Mesenteric fat pad (tissue), 1 donor: ENCODE measurements around the gene PGK1. TPM values are rescaled to one million over a fixed set of nuclear protein-coding genes. Genes with fewer than 3 reads are reported as not detected.
A peak's percentile ranks its signal among the peaks of the same experiment; 100 is the strongest.
"Not testable (repeated sequence)": the region's sequence is repeated elsewhere in the genome, so short reads cannot be mapped to it uniquely, and the experiment has no call there.

Source experiments
- DNase-seq: peaks from one replicate; pipeline ENCODE4 v3.0.0-alpha.2; 2020; ENCODE audit warnings: low spot score
- long read RNA-seq: library from polyadenylated mRNA; unstranded; transcript quantifications from one replicate; pipeline ENCODE4 v2.0.0, GENCODE V29; 2020
- total RNA-seq: library from RNA; stranded (reverse); fragmentation: NEBNext Ultra II Directional; extraction: Animal tissue kit (Norgen Biotek cat#: 25700); gene quantifications from one replicate; pipeline ENCODE4 v1.2.1, GENCODE V29; 2021
- donor health status: DM: yes; HTN: yes; CAD: no.

PGK1 gene
- 339 TPM for total RNA-seq
- long read RNA-seq, full-length matches to known transcripts = 2,879 of 3,084 reads
- long read RNA-seq, partial matches to known transcripts = 98 of 3,084 reads
- long read RNA-seq, other reads (novel, unspliced or antisense) = 107 of 3,084 reads

DNA sequence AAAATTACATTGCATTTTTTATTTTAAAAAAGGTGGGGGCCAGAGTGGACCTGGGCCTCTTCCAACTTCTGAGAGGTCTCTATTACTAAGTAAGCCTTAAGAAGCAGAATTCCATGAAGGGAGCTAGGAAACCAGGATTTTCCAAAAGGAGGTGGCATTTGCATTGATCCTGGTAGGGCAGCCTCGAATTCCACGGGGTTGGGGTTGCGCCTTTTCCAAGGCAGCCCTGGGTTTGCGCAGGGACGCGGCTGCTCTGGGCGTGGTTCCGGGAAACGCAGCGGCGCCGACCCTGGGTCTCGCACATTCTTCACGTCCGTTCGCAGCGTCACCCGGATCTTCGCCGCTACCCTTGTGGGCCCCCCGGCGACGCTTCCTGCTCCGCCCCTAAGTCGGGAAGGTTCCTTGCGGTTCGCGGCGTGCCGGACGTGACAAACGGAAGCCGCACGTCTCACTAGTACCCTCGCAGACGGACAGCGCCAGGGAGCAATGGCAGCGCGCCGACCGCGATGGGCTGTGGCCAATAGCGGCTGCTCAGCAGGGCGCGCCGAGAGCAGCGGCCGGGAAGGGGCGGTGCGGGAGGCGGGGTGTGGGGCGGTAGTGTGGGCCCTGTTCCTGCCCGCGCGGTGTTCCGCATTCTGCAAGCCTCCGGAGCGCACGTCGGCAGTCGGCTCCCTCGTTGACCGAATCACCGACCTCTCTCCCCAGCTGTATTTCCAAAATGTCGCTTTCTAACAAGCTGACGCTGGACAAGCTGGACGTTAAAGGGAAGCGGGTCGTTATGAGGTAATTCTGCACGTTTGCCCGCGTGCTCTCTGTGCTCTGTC lies at the start of gene PGK1:
Gene PGK1 (plus strand): TSS at position 626 of the 824 bp plus-strand sequence. CDS start 93 bp downstream, at position 719.
- peak; percentile 97 for DNase-seq

DNA sequence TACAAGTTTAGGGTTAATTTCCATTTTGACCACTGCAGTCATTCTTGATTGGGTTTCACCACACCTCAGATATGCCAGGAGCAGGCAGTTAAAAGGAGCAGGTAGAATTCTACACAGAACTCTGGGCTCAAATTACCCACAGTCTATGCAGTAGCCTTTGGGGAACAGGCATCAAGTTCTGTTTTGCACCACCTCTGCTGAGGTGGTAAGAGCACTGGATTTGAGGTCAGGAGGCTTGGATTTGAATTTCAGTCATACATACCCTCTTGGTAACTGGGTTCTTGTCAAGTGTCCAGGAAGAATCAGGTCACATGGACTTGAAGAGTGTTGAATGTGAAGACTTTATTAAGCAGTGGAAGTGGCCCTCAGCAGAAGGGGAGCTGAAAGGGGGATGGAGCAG lies 40.4 kb upstream of the PGK1 start:
- DNase-seq = no peak

DNA sequence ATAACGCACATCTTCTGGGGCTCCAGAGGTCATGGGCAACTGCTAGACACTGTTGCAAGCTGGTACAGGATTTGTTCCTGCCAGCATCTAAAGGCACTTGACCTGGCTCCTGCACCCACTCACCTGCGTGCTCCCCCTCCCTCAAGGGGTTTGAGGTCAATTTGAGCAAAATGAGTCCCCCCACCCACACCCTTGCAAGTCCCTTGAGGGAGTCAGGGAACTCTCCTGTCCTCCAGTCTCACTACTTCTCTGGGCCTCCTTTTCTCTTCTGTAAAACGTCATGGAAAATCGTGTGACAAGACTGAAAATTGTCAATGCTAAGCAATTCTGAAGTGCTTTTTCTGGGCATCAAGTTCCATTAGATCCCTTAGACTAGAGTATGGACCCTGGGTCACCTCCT lies 39.9 kb upstream of the PGK1 start:
- DNase-seq = no peak

DNA sequence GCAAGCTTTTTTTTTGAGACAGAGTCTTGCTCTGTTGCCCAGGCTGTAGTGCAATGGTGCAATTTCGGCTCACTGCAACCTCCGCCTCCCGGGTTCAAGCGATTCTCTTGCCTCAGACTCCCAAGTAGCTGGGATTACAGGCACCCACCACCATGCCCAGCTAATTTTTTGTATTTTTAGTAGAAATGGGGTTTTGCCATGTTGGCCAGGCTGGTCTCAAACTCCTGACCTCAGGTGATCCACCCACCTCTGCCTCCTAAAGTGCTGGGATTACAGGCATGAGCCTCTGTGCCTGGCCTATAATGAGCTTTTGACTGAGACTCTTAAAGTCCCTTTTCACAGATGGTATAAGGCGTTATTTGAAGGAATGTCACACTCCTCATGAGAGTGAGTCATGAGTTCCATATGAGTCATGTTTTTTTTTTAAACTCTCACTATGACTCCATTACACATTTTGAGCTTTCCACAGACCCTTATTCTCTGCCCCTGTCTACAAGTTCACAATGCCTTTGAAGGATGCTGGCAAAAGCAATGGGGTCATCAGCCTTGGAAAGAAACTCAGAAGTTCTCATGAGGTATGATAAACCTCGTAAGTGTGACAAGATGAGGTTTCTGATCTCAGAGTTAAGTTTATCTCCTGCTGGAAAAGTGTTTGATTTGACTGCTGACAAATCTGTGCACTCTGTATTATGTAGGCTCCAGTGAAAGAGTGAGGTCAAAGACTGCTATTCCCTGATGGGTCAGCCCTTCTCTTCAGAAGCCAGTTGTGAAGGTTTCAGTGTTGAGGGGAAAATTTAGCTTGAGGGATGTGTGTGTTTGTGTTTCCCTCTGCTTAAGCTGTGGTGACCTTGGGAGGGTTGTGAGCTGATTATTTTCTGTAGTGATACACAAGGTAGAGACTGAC lies 39.1 kb upstream of the PGK1 start:
- DNase-seq = not testable (repeated sequence)

DNA sequence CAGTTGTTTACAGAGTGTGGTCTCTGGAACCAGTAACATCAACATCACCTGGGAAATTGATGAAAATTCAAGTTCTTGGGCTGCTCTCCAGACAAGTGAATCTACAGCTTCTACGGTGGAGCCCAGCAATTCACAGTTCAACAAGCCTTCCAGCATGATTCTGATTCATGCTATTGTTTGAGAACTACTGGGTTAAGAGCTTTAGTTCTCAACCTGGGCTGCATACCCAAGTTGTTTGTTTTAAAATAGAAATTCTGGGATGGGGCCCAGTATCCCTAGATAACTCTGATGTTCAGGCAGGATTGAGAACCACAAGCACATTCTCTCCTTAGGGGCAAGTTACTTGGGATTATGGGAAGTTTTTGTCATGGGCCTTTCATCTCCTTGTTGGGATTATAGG lies 37.9 kb upstream of the PGK1 start:
- DNase-seq = no peak

DNA sequence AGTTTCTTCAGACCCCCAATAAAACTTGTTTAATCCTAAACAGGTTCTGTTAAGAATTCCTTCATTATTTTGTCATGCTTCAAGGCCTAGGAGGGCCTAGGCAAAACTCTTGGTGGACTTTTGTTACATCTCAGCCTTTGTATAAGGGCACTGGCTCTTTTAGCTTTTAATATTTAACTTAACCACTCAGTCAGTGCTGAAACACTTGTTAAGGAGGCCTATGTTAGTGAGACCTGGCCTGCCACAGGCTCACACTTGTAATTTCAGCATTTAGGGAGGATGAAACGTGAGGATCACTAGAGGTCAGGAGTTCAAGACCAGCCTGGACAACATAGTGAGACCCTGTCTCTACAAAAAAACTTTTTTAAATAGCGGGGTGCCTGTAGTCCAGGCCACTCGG lies 32.7 kb upstream of the PGK1 start:
- DNase-seq = no peak

DNA sequence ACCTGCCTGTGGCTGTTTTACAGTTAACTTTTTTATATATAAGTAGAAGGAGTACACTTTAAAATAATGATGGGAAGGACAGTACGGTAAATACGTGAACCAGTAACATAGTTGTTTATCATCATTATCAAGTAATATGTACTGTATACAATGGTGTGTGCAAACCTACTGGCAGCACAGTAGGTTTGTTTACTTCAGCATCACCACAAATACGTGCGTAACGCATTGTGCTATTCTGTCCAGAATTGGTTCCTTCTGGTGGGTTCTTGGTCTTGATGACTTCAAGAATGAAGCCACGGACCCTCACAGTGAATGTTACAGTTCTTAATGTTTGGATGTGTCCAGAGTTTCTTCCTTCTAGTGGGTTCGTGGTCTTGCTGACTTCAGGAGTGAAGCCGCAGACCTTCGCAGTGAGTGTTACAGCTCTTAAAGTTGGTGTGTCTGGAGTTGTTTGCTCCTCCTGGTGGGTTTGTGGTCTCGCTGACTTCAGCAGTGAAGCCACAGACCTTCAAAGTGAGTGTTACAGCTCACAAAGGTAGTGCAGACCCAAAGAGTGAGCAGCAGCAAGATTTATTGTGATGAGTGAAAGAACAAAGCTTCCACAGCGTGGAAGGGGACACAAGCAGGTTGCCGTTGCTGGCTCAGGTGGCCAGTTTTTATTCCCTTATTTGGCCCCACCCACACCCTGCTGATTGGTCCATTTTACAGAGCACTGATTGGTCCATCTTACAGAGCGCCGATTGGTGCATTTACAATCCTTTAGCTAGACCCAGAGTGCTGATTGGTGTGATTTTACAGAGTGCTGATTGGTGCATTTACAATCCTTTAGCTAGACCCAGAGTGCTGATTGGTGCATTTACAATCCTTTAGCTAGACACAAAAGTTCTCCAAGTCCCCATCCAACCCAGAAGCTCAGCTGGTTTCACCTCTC lies 30.6 kb upstream of the PGK1 start:
- not testable (repeated sequence) for DNase-seq

DNA sequence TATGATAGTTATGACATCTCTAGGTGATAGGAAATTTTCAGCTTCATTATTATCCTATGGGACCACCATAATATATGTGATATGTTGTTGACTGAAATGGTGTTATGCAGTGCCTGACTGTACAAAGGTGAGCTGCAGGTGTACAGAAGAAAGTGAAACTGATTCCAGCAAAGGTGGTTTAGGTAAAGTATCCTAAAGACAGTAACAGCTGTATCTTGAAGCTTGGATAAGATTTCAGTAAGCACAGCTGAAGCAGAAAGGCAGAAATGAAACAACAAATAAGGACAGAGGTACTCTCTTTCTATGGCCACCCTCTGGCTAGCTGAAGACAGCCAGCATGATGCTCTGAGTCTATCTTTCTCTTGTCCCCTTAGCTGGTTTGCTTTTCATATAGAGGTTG lies 30.0 kb upstream of the PGK1 start:
- DNase-seq = no peak

DNA sequence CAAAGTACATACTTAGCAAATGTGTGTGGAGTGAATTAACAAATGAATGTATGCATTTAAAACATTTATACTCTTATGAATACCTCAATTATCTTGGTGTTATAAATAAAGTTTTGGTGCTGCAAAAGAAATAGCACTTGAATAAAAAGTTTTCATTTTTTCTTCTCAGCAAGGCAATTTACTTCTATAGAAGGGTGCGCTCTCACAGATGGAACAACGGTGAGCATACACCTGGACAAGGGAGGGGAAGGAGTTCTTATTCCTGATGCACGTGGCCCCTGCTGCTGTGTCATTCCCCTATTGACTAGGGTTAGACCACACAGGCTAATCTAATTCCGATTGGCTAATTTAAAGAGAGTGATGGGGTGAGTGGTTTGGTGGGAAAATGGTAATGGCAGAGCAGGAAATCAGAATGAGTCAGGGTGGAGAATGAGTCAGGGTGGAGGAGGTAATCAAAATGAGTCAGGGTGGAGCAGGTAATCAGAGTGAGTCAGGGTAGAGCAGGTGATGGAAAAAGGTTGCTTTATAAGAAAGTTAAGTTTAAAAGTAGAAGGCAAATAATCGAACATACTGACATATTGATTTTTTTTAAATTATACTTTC lies 28.2 kb upstream of the PGK1 start:
- no peak for DNase-seq

DNA sequence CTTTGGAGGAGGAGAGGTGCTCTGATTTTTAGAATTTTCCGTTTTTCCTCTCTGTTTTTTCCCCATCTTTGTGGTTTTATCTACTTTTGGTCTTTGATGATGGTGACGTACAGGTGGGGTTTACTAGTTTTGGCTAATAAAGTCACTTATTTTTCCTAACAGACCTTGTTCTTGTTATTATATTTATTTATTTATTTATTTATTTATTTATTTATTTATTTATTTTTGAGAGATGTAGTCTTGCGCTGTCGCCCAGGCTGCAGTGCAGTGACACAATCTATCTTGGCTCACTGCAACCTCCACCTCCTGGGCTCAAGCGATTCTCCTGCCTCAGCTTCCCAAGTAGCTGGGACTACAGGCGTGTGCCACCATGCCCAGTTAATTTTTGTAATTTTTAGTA lies 22.6 kb upstream of the PGK1 start:
- not testable (repeated sequence) for DNase-seq

DNA sequence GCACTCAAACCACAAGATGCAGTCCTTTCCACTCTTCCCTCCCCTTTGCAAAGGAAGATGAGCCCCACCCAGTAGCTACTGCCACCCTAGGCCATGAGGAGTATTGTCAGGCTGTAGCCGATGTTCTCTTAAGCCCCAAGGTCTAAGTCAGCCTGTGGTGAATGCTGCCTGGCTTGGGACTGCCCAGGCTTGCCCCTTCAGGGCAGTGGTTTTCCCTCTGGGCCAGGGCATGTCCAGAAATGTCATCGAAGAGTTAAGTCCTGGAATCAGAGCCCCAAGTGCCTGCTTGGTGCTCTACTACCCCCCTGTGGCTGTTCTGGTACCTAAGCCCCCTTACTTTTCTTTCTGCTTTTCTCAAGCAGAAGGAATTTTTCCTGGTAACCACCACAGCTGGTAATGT lies 11.8 kb upstream of the PGK1 start:
- DNase-seq = no peak

DNA sequence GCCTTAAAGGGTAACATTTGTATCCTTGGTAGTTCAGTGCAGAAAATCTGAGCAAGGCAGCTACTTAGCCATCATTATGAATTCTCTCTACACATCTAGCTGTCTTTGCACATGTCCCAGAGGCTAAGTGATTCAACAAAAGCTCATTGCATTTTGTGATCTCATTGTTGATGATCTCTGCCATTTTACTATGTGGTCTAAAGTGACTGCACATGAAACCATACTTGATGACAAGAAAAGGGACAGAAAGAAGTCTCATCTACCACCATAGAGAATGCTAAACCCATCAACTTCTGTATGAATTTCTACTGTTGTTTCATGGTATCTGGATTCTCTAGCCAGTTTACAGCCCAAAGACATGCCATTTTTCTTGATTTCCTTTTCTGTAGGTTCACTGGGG lies 5.9 kb upstream of the PGK1 start:
- no peak for DNase-seq

DNA sequence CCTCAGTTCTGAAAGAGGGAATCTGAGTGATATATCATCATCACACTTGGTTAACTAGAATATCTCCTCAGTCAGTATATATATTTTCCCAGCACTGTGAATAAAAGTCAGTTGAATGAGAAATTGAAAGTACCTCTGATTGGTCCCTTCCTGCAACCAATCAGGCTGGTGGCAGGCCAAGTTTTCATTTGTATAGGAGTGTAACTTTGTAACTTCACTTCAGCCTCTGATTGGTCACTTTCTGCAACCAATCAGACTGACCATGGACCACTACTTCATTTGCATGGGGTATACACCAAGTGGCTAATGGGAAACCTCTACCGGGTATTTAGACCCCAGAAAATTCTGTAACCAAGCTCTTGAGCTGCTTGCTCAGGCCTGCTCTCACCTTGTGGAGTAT lies 2.0 kb upstream of the PGK1 start:
- no peak for DNase-seq

DNA sequence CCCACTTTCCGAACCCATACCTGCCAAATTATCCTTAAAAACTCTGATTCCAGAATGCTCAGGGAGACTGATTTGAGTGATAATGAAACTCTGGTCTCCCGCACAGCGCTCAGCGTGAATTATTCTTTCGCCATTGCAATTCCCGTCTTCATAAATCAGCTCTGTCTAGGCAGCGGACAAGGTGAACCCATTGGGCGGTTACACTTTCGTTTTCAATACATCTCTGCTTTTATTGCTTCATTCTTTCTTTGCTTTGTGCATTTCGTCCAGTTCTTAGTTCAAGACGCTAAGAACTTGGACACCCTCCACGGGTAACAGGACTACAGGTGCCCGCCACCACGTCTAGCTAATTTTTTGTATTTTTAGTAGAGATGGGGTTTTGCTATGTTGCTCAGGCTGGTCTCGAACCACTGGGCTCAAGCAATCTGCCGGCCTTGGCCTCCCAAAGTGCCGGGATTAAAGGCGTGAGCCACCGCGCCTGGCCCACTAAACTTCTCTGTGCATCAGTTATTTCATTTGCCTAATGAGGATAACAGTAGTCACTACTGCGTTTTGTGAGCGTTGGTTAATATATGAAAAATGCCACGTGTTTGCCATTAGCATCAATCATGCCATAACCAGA lies 936 bp upstream of the PGK1 start:
- DNase-seq = no peak

DNA sequence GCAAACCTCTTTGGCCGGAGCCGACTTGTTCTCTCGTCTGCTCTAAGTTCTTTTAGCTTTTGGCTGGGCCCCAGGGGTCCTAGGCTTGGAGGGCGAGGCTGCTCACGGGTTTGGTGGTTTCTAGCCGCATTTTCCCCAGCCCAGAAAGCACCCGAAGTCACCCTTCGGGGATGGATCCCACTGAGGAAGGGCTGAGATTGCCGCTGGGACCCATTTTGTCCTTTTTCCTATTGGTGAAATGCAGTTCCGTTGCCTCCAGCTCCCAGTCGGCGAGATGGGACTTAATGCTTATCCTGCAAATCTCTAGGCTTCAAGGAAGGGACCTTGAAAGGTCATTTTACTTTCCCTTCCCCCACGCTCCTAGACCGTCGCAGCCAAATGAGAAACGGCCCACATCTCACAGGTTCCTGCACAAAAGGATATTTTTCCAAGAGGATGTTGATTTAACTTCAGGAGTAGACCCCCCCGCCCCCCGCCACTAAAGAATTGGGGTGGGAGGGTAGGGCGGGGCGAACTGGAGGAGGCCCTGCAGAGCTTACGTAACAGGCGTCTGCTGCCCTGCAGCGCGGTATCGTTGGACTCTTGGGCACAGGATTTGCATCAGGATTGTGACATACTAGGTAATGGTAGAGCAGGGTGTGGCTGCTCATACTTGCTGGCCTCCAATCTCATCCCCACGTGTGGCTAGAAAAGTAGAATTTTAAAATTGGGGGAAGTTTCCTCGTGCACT lies 564 bp downstream of the PGK1 start:
- no peak for DNase-seq

DNA sequence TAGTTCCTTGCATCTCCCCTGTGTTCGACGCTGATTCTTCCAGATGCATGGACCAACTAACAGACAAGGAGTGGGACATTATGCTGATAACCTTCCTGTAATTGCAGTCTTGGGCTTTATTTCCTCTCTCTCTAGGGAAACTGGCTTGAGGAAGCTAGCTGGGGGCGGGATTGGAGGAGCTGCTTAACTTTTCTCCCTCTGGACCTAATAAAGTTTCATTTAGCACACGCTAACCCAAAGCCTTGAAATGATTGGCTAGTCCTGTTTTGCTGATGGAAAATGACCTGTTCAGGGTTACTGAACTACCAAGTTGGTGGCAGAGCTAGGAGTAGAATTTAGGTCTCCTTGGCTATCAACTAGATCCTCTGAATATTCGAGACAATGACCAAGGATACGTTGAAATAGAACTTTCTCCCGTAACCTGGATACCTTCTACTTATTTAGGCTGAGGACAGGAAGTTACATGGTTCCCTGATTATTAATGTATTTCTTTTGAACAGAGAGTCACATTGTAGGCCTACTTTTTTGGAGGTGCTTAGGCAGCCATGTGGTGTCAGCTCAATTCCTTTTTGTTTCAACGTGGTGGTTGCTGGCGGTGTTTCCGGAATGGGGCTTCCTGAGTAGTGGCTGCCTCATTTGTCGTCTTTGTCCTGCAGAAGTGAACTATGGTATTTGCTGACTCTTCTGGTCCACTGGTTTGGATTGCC lies 2.0 kb downstream of the PGK1 start:
- DNase-seq = no peak

DNA sequence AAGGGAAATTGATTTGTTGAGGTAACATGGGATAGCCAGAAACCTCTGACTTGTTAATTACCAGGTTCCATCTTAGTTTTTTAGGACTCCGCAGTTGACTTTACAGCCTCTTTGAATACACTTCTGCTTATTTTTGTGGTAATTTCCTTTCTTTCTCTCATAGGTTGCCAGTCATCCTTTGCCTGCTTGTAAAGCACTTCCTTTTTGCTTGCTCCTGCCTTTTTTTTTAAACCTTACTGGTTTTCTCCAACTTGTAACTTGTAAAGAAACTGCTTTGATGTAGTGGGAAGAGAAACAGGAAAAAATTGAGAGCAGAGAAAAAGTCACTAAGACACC lies 2.6 kb downstream of the PGK1 start:
- DNase-seq = no peak

DNA sequence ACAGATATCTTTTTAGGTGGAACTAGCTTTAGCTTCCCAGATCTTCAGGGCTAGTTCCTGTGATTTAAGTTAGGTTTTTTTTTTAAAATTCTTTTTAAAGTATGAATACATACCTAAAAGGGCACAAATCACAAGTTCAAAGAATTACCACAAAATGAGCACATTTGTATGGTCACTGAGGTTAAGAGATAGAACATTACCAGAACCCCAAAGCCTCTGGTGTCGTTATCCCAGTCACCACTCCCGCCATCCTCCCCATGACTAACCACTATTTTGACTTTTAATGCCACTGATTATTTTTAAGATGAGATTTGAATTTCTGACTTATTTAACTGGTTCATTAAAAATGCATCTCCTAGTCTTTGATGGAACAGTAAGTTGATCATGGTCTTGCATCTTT lies 5.4 kb downstream of the PGK1 start:
- no peak for DNase-seq
